HL-60 (cell line): ENCODE measurements around the gene MAB21L3.

Experiments
- GABPA ChIP-seq: IDR thresholded peaks from 2 replicates; pipeline ENCODE4 v1.6.1; 2012; ENCODE audit warnings: low read depth
- POLR2AphosphoS5 ChIP-seq: IDR thresholded peaks from 2 replicates; pipeline ENCODE4 v1.6.1; 2012; ENCODE audit warnings: low read depth
- TF ChIP-seq, protein P1 (sequence below): IDR thresholded peaks from one replicate; pipeline ENCODE4 v1.5.1; 2011; ENCODE audit warnings: low read length, control low read depth, inconsistent platforms; ENCODE audit not compliant: insufficient read depth
- TF ChIP-seq, protein P2 (sequence below): IDR thresholded peaks from 2 replicates; pipeline ENCODE4 v1.6.1; 2012; ENCODE audit warnings: low read depth; ENCODE audit not compliant: insufficient replicate concordance

DNA sequence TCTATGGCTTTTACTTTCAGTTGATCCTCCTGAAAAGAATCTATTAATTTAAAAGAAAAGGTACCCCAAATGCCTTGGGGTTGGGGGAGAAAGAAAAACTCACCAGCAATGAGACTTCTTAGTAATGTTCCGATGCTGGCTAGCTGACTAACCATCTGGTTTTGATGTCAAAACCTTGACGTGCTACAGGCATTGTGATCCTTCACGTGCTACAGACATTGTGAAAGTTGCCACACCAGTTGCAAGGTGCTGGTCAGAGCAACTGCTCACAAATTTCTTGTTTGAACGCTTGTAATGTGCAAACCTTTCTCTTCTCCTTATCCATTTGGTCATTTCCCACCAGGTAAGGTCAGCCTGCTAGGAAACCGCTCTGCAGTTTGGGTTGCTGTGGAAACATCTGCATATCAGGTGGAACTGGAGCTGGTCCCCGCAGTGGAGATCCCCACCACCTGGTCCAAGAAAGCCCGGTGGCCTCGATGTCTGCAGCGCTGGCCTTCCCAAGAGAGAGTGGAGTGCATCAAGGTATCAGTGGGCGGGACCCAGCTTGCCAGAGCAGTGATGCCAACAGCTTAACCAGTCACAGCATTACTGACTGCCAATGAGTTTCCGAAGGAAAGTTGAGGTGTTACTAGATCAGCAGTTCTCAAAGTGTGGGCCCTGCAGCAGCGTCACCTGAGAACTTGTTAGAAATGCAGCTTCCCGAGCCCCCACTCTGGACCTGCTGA lies 16.1 kb downstream of the MAB21L3 start:
- TF ChIP-seq, protein P1, sequence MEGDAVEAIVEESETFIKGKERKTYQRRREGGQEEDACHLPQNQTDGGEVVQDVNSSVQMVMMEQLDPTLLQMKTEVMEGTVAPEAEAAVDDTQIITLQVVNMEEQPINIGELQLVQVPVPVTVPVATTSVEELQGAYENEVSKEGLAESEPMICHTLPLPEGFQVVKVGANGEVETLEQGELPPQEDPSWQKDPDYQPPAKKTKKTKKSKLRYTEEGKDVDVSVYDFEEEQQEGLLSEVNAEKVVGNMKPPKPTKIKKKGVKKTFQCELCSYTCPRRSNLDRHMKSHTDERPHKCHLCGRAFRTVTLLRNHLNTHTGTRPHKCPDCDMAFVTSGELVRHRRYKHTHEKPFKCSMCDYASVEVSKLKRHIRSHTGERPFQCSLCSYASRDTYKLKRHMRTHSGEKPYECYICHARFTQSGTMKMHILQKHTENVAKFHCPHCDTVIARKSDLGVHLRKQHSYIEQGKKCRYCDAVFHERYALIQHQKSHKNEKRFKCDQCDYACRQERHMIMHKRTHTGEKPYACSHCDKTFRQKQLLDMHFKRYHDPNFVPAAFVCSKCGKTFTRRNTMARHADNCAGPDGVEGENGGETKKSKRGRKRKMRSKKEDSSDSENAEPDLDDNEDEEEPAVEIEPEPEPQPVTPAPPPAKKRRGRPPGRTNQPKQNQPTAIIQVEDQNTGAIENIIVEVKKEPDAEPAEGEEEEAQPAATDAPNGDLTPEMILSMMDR = no peak
- TF ChIP-seq POLR2AphosphoS5 = no peak
- TF ChIP-seq, protein P2, sequence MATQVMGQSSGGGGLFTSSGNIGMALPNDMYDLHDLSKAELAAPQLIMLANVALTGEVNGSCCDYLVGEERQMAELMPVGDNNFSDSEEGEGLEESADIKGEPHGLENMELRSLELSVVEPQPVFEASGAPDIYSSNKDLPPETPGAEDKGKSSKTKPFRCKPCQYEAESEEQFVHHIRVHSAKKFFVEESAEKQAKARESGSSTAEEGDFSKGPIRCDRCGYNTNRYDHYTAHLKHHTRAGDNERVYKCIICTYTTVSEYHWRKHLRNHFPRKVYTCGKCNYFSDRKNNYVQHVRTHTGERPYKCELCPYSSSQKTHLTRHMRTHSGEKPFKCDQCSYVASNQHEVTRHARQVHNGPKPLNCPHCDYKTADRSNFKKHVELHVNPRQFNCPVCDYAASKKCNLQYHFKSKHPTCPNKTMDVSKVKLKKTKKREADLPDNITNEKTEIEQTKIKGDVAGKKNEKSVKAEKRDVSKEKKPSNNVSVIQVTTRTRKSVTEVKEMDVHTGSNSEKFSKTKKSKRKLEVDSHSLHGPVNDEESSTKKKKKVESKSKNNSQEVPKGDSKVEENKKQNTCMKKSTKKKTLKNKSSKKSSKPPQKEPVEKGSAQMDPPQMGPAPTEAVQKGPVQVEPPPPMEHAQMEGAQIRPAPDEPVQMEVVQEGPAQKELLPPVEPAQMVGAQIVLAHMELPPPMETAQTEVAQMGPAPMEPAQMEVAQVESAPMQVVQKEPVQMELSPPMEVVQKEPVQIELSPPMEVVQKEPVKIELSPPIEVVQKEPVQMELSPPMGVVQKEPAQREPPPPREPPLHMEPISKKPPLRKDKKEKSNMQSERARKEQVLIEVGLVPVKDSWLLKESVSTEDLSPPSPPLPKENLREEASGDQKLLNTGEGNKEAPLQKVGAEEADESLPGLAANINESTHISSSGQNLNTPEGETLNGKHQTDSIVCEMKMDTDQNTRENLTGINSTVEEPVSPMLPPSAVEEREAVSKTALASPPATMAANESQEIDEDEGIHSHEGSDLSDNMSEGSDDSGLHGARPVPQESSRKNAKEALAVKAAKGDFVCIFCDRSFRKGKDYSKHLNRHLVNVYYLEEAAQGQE = no peak
- no peak for TF ChIP-seq GABPA
